Brain pericyte (primary cell): ENCODE measurements around the gene NEFH.

Experiments
- DNase-seq: peaks from one replicate; pipeline ENCODE4 v3.0.0-alpha.2; 2012; ENCODE audit warnings: low read depth, low spot score

Gene NEFH

DNA sequence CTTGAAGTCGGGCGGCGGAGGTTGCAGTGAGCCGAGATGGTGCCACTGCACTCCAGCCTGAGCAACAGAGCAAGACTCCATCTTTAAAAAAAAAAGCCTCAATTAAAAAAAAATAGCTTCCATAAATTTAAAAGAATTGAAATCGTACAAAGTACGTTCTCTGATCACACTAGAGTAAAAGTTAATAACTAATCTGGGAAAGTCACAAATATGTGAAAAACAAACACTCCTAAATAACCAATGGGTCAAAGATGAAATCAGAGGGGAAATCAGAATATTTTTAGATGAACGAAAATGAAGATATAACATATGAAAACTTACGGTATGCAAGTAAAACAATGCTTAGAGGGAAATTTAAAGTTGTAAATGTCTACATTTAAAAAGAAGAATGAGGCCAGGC is 19.8 kb downstream of the NEFH start:
- DNase-seq: no peak

DNA sequence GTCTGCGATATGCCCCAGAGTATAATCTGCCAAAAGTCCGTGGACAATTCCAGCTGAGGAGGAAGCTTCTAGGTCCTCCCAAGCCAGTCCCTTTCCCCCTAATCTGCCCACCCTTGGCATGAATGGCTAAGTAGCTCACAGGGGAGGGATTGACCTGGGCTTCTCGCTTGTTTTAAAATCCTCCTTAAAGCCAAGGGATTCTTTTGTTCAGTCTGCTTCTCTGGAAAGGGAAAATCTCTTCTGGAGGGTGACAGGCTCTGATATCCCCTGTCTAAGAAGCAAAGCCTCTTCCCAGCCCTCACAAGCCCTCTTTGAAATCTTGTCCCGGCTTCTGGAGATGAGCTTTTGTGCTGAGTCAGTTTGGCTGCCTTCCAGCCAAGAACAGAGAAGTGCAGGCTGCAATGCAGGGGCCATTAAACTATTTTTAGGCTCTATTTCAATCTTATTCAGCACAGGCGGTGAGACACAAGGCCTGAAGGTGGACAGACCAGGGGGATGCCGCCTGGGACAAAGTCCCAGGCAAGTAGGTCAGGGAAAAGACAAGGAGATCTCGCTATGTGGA is 23.9 kb downstream of the NEFH start:
- no peak for DNase-seq

DNA sequence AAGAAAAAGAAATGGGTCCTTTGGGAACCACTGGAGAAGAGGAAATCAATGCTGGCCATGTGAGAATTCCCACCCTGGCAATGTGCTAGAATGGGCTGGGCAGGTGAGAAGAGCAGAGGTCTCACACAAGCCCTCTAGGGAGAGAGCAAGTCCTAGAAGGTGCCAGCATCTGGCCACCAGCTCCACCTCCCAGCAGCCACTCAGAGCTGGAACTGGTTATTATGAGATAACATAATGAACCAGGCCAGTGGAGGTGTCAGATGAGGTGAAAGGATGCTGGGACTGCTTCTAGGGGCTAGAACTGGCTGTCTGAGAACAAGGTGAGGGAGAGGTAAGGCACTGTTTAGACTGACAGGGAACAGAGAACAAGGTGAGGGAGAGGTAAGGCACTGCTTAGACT is 29.3 kb downstream of the NEFH start:
- no peak for DNase-seq

DNA sequence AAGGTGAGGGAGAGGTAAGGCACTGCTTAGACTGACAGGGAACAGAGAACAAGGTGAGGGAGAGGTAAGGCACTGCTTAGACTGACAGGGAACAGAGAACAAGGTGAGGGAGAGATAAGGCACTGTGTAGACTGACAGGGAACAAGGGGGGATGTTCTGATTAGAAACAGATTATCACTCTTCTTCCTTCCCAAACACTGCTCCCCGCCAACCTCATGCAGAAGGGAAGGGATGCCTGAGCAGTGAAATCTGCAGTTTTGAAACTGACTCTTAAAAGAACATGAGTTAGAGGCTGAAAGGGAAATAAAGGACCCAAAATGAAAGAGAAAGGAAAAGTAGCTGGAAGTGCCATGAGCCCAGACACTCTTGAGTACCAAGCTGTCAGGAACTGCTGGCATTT is 29.8 kb downstream of the NEFH start:
- no peak for DNase-seq

DNA sequence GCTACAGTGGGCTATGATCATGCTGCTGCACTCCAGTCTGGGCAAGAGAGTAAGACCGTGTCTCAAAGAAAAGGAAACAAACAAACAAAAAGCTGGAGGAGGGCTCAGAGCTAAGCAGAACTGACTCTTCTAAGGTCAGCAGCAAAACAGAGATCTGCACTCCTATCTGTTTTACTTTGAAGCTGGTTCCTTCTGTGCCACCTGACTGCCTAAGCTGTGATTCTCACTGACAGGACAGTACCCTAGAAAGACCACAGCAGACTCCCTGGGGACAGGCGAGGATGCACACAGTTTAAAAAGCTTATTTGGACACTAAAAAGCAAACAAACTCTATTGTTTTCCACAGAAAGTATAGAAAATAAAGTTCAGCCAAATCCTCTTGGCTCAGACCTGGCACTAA is 30.5 kb downstream of the NEFH start:
- no peak for DNase-seq

DNA sequence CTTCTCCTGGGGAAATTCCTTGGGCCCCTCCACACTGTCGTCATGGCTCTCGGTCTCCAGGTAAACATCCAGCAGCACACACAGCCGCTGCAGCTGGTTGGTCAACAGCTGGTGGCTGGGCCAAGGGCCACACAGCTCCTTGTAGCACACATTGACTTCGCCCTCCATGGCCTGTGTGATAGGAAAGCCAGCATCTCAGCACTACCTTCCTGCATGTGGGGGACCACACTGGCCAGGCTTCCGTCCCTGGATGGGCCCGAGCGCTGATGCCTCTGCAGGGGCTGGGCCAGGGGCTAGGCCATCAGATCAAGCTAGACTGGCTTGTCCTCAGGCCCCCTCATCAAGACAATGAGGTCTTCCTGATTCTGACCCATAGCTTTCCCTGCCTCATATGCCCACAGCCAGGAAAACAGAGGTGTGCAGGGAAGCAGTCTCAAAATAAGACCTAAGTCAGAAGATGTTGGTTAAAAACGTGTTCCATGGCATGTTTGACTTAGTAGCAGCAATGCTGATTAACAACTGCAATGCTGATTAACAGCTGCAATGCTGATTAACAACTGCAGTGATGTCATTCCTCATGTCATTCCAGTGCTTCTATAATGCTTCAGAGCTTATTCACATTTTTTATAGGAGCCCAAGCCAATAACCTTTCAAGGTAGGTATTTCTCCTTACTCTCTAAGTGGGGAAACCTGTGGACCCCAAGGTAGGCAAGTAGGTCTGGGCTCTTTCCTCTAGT is 31.3 kb downstream of the NEFH start:
- no peak for DNase-seq

DNA sequence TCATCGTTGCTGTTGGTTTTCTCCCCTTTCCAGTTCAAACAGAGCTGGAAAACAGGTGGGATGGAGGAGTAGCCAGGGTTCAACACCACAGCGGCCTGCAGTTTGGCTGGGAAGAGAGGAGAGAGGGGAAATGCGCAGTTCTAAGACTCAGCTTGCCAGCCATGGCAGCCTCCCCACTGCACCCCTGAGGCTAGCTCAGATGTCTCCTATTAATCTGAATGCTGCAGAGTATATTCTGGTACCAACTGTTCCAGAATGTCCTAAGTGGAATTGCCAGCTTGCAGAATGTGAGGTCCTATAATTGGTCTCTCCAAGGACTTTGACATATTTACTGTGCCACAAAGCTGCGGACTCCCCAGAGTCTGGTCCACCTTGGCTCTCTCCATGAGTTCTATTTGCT is 32.0 kb downstream of the NEFH start:
- DNase-seq: no peak

DNA sequence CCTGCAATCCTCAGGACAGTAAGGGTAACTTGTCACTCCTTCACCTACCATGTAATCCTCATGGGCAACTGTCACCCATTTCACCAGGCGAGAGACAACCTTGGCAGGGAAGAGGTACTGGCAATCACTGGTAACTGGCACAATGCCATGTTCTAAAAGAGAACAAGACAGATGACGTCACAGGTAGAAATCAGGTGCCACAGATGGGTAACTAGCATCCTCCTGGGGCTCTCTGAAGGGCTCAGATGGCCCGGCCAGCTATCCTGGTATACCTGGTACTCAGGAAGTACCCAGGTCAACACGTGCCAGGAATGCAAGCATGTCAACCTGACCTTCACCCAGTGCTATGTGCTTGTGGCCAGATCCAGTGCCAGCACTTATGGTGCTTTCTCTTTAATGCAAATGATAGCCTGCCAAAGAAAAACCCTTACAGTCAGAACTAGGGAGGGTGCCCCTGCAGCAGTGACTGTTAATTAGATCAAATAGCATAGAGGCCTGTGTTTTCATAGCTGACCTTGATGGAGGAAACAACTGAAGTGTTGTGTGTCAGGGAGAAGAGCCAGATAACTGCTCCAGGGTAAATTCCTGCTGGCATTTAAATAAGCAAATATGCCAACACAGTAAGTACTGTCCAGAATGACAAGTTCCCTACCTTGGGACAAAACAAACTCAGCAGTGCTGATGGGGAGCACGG is 37.3 kb downstream of the NEFH start:
- no peak for DNase-seq

DNA sequence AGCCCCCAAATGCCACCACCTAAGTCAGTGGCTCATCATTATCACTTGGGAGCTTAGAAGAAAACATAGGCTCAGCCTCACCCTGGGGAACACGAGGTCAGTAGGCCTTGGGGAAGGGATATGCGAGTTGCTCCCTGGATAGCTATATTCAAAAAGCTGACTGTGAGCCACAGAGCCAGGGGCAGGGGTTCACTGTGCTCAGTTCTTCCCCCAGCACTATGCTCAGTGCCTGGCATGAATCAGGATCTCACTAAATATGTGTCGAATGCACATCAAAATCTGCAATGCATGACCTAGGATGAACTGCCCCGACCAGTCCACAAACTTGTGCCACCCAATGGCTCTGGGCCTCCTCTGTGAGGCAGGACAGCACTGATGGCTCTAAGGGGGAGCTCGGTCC is 38.4 kb downstream of the NEFH start:
- DNase-seq: no peak

DNA sequence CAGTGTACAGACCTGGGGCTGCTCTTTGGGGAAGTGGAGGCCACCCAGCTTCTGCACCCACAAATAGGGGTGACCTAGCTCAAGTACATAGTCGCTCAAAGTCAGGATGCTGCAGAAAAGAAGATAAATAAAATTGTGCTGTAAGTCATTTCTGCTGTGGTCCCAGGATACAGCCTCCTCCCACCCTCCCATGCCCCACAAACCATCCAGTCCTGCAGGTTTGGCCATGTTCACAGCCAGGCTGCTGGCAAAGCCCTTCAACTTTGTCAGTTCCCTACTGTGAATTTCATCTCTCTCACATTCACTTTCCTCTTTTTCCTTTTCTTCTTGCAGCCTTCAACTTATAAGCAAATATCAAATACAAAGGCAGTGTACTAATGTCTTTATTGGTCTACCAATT is 40.0 kb downstream of the NEFH start:
- DNase-seq: no peak

DNA sequence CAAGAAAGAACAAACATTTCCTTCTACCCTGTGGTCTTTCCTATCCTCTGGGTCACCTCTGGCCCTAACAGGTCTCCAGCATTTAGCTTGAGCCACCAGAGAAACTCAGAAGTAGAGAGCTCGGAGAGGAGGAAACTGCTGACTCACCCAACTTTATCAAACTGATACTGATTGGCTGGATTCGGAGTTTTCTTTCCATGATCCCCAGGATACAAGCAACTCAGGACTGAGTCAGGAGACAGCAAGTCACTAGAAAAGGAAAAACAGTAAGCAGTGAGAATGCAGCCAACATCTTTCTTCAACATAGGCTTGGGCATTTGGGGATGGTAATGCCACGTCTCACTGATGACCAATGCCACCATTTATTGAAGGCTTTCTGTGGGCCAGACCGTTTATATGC is 40.8 kb downstream of the NEFH start:
- DNase-seq: no peak

DNA sequence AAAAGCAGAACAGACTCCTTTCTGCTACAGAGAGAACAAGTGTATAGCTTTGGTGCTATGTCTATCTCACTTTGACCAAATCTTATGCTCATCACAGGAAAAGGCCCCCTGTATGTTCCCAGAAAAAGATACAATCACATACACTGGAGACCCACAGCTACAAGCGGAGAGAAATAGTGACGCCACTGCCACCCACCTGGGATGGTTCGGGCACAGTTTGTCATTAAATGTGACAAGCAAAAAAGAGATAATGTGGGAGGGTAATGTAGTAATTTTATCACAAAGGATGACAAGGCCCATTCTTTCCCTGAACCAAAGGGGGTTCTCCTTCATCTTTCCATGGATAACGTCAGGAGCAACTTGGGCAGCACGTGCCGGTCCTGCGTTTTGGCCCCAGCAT is 41.5 kb downstream of the NEFH start:
- DNase-seq: no peak

DNA sequence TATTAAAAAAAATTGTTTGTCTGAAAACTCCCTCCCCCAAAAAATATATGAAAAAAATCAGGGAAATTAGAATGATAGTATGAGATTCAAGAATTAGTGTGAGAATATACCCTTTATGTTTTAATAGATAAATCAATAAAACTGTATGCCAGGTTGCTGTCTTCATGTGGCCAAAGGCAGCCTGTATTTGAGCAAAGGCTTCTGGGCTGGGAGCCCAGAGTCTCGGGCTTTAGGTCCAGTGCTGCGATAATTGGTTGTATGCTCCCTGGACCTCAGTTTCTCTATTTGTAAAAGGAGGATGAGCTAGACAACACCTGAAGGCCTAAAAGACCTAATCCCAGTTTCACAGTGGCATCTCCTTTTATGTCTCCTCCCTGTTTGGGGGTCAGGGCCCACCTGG is 43.7 kb downstream of the NEFH start:
- DNase-seq: no peak

DNA sequence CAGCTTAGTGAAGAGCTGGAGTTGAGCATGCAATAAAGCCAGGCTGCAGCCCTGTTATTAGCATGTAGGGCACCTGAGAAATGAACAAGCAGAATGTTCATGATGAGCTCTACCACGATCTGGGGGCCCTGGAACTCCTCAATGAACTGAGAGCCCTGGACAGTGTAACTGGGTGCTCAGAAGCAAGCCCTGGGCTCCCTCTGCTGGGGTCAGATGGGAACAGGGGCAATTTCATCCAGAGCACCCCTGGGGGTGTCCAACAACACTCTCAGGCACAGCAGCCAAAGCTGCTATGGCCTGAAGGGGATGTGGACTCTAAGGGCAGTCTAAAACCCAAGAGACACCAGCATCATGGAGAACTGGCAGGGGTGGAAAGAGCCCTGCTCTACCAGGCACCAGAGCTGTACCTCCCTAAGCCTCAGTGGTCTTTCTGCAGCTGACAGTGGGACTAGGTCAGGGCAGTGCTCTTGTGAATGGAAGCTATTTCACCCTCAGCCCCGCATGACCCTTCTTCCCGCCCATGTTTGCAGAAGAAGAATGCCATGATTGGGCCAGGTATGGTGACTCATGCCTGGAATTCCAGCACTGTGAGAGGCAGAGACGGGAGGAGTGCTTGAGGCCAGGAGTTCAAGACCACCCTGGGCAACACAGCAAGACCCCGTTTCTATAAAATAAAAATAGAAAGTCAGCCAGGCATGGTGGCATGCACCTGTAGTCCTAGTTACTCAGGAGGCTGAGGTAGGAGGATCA is 44.6 kb downstream of the NEFH start:
- no peak for DNase-seq

DNA sequence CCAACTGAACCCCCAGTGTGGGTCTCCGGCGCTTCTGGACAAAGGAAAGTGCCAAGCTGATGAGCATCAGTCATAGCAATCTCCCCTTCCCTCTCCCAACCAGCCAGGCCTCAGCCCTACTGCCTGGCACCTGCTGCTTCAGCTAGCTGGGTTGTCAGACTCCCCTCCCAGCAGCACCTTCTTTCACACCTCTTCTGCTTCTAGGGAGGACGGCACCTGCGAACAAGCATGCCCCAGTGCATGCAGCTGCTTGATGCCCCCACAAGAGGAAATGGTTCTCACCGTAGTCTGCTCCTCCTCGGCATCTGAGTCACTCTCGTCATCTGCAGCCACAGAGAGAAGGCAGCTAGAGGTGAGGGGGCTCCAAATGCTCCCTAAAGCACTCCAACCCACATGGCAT is 48.1 kb downstream of the NEFH start:
- DNase-seq: no peak

DNA sequence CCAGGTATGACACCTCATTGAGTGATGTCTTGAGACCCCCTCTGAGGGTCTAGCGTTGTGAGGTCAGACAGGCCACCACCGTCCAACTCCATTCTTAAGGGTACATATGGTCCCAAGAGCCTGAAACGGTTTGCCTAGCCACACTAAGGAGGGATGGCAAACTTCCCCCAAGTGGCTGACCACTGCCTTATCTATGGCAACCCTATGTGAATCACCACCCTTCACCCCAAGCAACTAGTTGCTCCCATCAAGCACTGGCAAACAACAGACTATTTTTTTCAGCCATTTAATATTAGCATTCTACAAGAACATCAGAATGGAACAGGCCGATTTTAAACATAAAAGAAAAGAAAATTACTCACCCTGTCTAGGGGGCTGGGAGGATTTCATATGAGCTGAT is 50.7 kb downstream of the NEFH start:
- DNase-seq: no peak

DNA sequence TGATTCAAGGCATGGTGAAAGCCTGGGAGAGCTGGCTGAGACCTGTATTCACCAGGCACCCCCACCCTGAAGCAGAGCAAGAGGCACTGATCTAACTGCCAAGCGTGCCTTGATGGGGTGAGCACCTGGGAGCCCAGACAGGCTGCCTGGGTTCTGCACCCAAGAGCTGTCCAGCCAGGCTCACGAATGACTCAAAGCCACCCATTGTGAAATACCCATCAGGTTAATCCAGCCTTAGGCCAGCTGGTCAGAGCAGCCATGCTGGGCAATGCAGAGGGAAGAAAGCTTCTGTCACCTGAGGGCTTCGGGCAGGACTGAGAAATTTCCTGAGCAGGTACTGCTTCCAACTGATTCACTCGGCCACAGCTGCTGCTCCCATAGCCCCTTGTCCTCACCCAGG is 51.4 kb downstream of the NEFH start:
- DNase-seq: no peak

DNA sequence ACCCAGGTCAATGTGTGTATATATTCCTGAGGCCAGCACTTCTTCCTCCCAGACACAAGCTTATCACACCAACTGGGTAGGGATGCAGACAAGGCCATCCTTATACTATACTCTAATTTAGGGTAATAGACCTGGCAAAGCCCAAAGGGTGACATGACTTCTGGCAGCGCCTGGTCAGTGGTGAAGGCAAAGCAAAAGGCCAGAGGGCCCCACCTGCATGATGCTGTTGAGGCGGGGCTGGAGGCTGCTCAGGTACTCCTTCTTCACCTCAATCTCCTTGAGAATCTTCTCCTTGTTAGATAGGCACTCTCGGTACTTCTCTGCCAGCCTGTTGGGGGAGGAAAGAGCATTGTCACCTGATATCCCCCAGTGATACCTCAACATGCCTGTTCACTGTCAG is 56.4 kb downstream of the NEFH start:
- no peak for DNase-seq

DNA sequence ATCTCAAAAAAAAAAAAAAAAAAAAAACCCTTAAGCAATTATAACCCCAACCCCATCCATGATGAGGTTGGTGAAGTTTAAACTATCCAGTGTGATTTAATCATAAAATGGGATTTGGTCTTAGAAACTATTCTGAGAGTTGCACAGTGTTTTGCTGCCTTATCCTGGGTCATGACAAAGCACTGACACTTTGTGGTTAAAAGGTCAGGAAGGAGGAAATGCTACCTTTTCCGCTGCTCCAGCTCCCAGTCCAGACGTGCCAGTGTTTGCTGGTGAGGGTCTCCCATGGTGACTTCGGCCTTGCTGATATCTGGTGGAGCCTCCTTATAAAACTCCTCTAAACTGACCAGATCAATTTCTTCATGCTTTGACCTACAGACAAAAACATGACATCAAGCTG is 59.1 kb downstream of the NEFH start:
- DNase-seq: no peak
